ENCODE results near the gene MALRD1. TPM values are rescaled to one million over a fixed set of nuclear protein-coding genes. Genes with fewer than 3 reads are reported as not detected.

Gene MALRD1
- total RNA-seq, 1 experiment from 2014 or later: not detected

DNA sequence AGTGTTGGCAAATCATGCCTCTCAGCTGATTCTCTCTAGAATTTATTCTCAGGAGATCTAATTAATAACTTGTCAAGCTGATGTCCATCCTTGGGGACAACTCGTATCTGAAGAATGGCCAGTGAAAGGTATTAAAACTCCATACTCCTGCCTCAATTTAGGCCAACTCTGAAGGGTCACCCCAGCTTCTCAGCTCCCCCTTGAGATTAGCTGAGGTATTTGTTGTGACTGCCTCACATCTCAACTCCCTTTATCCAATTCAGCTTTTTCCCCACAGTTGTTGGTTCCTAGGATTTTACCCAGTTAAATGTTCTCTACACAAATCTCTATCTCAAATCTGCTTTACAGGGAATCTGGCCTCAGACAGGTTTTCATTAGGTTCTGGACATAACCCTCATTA lies 182.4 kb downstream of the MALRD1 start:
- no peaks in the 10 kb centered on the region for H3K27me3 ChIP-seq (ENCODE audit: control insufficient read depth, insufficient read depth, low read length)
- ChIA-PET CTCF (no interaction called here), POLR2A (no interaction called here)
- ATAC-seq (no peak), DNase-seq (ENCODE audit: low read depth, low spot score) (no peak)
- no peak overlapping the region for H3K4me3 ChIP-seq (ENCODE audit: low read depth in 2 of 2, low read length in 2 of 2)
- no peaks in the 10 kb centered on the region for H3K4me1 ChIP-seq (ENCODE audit: control insufficient read depth, insufficient read depth, low read length)
- no peaks in the 10 kb centered on the region for H3K9me3 ChIP-seq (ENCODE audit: control insufficient read depth, insufficient read depth, low read depth, low read length)
- no peaks in the 10 kb centered on the region for H3K36me3 ChIP-seq (ENCODE audit: control insufficient read depth, insufficient read depth, low read length)
- intact Hi-C loops (cut with micrococcal nuclease; ENCODE audit: unreplicated experiment) (no loop called here), in situ Hi-C loops (cut with HindIII; ENCODE audit: low pct_unique_long_range_greater_than_20kb, low sequenced_read_pairs) (no loop called here)
- no peak overlapping the region for H3K27ac ChIP-seq (ENCODE audit: low read length)
- no TSS peak for BruUV-seq (replicated peaks)
- TF ChIP-seq, protein P1, sequence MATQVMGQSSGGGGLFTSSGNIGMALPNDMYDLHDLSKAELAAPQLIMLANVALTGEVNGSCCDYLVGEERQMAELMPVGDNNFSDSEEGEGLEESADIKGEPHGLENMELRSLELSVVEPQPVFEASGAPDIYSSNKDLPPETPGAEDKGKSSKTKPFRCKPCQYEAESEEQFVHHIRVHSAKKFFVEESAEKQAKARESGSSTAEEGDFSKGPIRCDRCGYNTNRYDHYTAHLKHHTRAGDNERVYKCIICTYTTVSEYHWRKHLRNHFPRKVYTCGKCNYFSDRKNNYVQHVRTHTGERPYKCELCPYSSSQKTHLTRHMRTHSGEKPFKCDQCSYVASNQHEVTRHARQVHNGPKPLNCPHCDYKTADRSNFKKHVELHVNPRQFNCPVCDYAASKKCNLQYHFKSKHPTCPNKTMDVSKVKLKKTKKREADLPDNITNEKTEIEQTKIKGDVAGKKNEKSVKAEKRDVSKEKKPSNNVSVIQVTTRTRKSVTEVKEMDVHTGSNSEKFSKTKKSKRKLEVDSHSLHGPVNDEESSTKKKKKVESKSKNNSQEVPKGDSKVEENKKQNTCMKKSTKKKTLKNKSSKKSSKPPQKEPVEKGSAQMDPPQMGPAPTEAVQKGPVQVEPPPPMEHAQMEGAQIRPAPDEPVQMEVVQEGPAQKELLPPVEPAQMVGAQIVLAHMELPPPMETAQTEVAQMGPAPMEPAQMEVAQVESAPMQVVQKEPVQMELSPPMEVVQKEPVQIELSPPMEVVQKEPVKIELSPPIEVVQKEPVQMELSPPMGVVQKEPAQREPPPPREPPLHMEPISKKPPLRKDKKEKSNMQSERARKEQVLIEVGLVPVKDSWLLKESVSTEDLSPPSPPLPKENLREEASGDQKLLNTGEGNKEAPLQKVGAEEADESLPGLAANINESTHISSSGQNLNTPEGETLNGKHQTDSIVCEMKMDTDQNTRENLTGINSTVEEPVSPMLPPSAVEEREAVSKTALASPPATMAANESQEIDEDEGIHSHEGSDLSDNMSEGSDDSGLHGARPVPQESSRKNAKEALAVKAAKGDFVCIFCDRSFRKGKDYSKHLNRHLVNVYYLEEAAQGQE (IDR thresholded peaks at IDR 0.05; ENCODE audit: insufficient read depth in 1 of 2, low read depth in 2 of 2, low read length in 1 of 2): no peak
- TF ChIP-seq SIN3A (IDR thresholded peaks at IDR 0.05; ENCODE audit: borderline replicate concordance, insufficient read depth, low read depth, low read length): no peak
- TF ChIP-seq CTCF (IDR thresholded peaks at IDR 0.05): no peak
- no peak for TF ChIP-seq TCF7L2 (IDR thresholded peaks at IDR 0.05; ENCODE audit: low read depth, low read length)
- TF ChIP-seq POLR2AphosphoS5 (IDR thresholded peaks at IDR 0.05; ENCODE audit: low read depth, low read length): no peak

- H3K4me3 ChIP-seq (ENCODE audit: low read depth in 2 of 2, low read length in 2 of 2): no peak overlapping the region
- no TSS peak for BruUV-seq (replicated peaks)
- DNase-seq (ENCODE audit: low read depth, low spot score) (no peak), ATAC-seq (no peak)
- TF ChIP-seq, protein P1 (IDR thresholded peaks at IDR 0.05; ENCODE audit: insufficient read depth in 1 of 2, low read depth in 2 of 2, low read length in 1 of 2): no peak
- TF ChIP-seq TCF7L2 (IDR thresholded peaks at IDR 0.05; ENCODE audit: low read depth, low read length) (no peak), CTCF (IDR thresholded peaks at IDR 0.05) (no peak), SIN3A (IDR thresholded peaks at IDR 0.05; ENCODE audit: borderline replicate concordance, insufficient read depth, low read depth, low read length) (no peak), POLR2AphosphoS5 (IDR thresholded peaks at IDR 0.05; ENCODE audit: low read depth, low read length) (no peak)
- H3K9me3 ChIP-seq (ENCODE audit: control insufficient read depth, insufficient read depth, low read depth, low read length): no peaks in the 10 kb centered on the region
- H3K27ac ChIP-seq (ENCODE audit: low read length): no peak overlapping the region
- H3K4me1 ChIP-seq (ENCODE audit: control insufficient read depth, insufficient read depth, low read length): no peaks in the 10 kb centered on the region
- H3K27me3 ChIP-seq (ENCODE audit: control insufficient read depth, insufficient read depth, low read length): no peaks in the 10 kb centered on the region
- no peaks in the 10 kb centered on the region for H3K36me3 ChIP-seq (ENCODE audit: control insufficient read depth, insufficient read depth, low read length)
- in situ Hi-C loops (cut with HindIII; ENCODE audit: low pct_unique_long_range_greater_than_20kb, low sequenced_read_pairs) (no loop called here), intact Hi-C loops (cut with micrococcal nuclease; ENCODE audit: unreplicated experiment) (no loop called here)
- POLR2A ChIA-PET: no interaction called here
- CTCF ChIA-PET: no interaction called here
Observed at GRCh38 chr10:19245889-19246752, 197.5 kb downstream of the MALRD1 start.

Measured in Panc1 (cell line).